ENCODE measurements around the gene MMP15.
"Not testable (repeated sequence)": the region's sequence is repeated elsewhere in the genome, so short reads cannot be mapped to it uniquely, and the experiment has no call there.

The MMP15 gene

DNA sequence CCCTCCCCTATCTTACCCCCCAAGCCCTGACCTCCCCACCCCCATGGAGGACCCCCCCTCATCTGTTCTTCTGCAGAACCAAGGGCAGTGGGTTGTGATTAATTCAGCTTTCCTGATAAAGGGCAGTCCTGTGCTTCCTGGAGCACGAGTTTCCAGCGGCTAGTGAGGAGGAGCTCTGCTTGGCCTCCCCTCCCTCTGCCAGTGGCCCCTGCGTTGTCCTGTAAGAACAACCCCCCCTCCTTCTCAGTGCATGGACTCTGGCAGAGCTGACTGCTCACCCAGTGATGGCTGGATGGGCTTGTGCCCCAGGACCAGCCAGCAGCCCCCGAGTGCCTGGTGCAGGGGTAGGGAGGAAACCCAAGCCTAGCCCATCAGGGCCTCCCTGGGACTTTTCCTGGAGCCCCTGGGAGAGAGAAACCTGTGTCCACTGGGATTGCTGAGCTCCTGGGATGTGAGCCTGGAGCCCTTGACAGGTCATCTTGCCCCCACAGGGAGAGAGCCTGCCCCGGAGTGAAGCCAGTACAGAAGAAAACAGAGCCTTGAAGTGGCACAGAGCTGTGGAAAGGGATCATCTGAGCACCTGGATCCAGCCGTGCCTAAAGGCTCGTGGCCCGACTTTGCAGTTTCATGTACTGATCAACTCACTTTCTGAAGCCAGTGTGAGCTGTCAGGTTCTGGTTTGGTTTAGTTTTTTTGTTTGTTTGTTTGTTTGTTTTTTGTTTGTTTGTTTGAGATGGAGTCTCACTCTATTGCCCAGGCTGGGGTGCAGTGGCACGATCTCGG lies 26.5 kb downstream of the MMP15 start:
- no peak for DNase-seq

- no peak for DNase-seq
Measured at GRCh38 chr16:58053682-58054005, 28.1 kb downstream of the MMP15 start.

DNA sequence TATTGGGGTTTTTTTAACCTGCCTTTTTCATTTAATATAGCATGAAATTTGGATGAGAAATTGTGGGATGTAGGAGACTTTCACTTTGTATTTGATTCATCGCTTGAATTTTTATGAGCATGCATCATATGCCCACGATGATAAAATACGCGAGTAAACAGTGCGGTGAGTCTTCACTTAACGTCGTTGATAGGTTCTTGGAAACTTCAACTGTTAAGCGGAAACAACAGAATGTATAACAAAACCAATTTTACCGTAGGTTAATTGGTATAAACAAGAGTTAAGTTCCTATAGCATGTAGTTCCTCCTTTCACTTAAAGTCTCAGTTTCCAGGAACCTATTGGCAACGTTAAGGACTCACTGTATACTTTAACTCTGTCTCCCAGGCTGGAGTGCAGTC lies 28.7 kb downstream of the MMP15 start:
- no peak for DNase-seq

DNA sequence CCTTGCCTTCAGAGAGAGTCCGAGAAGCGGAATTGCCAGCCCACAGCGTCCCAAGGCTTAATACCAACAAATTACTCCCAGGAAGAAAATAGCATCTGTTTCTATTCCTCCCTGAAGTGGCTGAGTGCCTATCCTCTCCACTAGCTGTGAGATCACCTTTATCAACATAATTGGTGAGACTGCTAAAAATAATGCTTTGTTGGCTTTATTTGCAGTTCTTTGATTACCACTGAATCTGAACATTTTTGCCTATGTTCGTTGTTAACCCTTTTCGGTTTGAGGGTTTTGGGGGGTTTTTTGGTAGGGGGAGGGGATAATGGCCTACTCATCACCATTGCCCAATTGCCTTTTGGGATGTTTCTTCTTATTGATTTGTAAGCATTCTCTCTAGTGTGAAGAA lies 31.0 kb downstream of the MMP15 start:
- no peak for DNase-seq

DNA sequence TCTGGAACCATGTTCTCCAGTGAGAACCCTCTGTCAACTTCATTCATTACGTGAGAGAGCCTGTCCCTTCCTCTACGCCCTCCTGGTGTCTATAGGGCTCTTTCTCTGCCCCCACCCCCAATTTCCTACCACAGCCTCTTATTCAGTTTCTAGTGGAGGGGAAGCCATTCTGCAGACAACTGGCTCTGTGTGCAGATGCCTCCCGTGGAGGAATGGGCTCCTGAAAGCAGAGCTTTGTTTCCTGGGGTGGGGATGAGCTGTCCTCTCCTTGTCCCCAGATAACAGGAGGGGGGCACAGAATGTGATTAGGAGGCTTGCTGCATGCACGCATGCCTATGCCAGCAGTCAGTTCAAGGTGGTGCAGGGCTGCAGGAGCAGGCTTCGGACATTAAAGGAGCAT lies 31.6 kb downstream of the MMP15 start:
- DNase-seq, result no peak

GRCh38 chr16:58057784-58058183 lies 32.2 kb downstream of the MMP15 start:
- DNase-seq, result no peak

- no peak for DNase-seq
Measured at GRCh38 chr16:58062821-58063220, 37.3 kb downstream of the MMP15 start.

GRCh38 chr16:58063377-58064076 lies 38.0 kb downstream of the MMP15 start:
- DNase-seq, result no peak

- DNase-seq, result no peak
Measured at GRCh38 chr16:58070585-58070984, 45.0 kb downstream of the MMP15 start.

- DNase-seq, result not testable (repeated sequence)
Measured at GRCh38 chr16:58072134-58072533, 46.6 kb downstream of the MMP15 start.

GRCh38 chr16:58073086-58073485 lies 47.5 kb downstream of the MMP15 start:
- not testable (repeated sequence) for DNase-seq

- DNase-seq, result no peak
Measured at GRCh38 chr16:58074657-58075056, 49.1 kb downstream of the MMP15 start.

- no peak for DNase-seq
Measured at GRCh38 chr16:58076514-58076913, 51.0 kb downstream of the MMP15 start.

DNA sequence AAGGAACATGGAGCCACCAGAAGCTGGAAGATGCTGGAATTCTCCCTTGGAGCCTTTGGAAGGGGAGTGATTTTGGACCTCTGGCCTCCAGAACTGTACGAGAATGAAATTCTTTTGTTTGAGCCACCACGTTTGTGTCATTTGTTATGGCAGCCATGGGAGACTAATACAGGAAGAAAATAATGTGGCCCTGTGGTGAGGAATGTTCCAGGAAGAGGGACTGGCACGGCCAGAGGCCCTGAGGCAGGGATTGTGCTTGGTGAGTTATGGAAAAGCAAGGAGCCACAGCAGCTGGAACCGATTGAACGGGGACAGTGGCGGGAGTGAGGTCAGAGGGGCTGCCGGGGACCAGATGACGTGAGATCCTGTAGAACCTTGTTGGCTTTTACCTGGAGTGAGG lies 52.2 kb downstream of the MMP15 start:
- DNase-seq, result no peak

DNA sequence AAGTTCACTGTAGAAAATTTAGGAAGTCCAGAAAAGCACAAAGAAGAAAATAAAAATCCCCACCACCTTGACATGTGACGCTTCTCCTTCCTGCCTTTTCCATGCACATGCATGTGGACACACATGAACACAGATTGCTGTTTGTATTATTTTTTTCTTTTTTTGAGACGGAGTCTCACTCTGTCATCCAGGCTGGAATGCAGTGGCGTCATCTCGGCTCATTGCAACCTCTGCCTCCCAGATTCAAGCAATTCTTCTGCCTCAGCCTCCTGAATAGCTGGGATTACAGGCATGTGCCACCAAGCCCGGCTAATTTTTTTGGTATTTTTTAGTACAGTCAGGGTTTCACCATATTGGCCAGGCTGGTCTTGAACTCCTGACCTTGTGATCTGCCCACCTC lies 55.1 kb downstream of the MMP15 start:
- DNase-seq, result not testable (repeated sequence)

- no peak for DNase-seq
Measured at GRCh38 chr16:58082381-58082780, 56.8 kb downstream of the MMP15 start.

DNA sequence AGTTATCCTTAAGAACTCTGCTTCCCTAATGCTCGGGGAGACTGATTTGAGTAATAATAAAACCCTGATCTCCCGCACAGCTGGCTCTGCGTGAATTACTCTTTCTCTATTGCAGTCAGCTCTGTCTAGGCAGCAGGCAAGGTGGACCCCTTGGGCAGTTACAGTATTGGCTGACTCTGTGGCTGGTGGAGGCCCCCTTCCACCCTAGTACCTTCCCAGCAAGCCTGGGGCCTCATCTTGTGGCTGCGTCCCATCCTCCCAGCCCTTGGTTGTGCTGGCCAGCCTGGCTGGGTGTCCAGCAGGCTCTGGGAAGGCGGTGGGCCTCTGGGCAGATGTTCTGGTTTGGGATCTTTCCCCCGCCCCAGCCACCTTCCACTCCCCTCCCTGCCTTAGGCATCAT lies 59.1 kb downstream of the MMP15 start:
- DNase-seq, result no peak

DNA sequence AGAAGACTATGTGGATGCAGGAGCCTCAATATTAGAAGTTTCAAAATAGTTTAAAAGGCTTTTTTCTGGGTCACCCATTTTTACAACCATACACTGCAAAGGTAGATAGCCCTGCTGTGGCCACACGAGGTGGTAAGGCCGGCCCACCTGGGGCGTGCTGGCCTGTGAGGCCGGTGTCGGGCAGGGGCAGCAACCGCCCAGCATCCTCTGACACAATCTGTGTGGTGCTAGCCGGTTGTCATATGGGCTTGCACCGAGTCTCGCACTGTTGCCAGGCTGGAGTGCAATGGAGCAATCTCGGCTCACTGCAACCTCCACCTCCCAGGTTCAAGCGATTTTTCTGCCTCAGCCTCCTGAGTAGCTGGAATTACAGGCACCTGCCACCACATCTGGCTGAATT lies 59.6 kb downstream of the MMP15 start:
- DNase-seq, result no peak

GRCh38 chr16:58085584-58086251 lies 60.2 kb downstream of the MMP15 start:
- no peak for DNase-seq

- no peak for DNase-seq
Measured at GRCh38 chr16:58086381-58087208, 61.0 kb downstream of the MMP15 start.

GRCh38 chr16:58087209-58087913 lies 61.8 kb downstream of the MMP15 start:
- DNase-seq, result no peak

DNA sequence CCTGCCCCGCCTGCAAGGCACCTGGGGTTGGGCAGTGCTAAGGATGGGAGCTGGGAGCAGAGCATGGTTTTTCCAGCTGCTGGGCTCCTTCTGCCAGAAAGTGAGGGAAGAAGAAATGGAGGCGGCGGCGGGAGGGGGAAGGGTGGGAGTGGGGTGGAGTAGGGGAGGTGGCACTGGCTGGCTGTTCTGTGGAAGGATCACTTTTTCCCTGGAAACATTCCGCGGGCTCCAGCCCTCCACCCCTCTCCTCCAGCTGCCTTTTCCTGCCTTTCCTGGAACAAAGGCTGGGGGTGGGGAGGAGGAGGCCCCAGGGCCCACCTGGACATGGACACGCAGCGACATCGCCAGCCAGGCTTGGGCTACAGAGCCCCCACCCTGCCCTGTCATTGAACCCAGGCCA lies 62.5 kb downstream of the MMP15 start:
- DNase-seq, result no peak

DNA sequence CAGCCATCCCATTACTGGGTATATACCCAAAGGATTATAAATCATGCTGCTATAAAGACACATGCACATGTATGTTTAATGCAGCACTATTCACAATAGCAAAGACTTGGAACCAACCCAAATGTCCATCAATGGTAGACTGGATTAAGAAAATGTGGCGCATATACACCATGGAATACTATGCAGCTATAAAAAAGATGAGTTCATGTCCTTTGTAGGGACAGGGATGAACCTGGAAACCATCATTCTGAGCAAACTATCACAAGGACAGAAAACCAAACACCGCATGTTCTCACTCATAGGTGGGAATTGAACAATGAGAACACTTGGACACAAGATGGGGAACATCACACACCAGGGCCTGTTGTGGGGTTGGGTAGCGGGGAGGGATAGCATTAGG lies 64.8 kb downstream of the MMP15 start:
- not testable (repeated sequence) for DNase-seq

All from CD4-positive, alpha-beta T cell treated with Interleukin-4 for 4 hours (primary cell).